Raji (cell line): ENCODE results near the gene LGALS7.

Experiments used
- POLR2A ChIP-seq: IDR thresholded peaks from 2 replicates; pipeline ENCODE4 v1.6.1; 2011; ENCODE audit warnings: low read depth, low read length, control low read depth; ENCODE audit not compliant: insufficient read depth

LGALS7 gene

GRCh38 chr19:38774181-38774950 is 1.0 kb upstream of the LGALS7 start:
- no peak for TF ChIP-seq POLR2A

GRCh38 chr19:38769635-38770211 is 3.6 kb downstream of the LGALS7 start:
- no peak for TF ChIP-seq POLR2A

GRCh38 chr19:38766276-38767047 is 6.9 kb downstream of the LGALS7 start:
- no peak for TF ChIP-seq POLR2A

GRCh38 chr19:38765214-38765613 is 8.1 kb downstream of the LGALS7 start:
- TF ChIP-seq POLR2A = no peak

- TF ChIP-seq POLR2A = no peak
Measured at GRCh38 chr19:38763795-38764220, 9.5 kb downstream of the LGALS7 start.

GRCh38 chr19:38759590-38760003 is 13.7 kb downstream of the LGALS7 start:
- TF ChIP-seq POLR2A = no peak

- no peak for TF ChIP-seq POLR2A
Measured at GRCh38 chr19:38745316-38745715, 28.0 kb downstream of the LGALS7 start.

- TF ChIP-seq POLR2A = no peak
Measured at GRCh38 chr19:38744874-38745273, 28.4 kb downstream of the LGALS7 start.

- no peak for TF ChIP-seq POLR2A
Measured at GRCh38 chr19:38744298-38744681, 29.0 kb downstream of the LGALS7 start, which contains the start of gene CAPN12. Gene CAPN12 (minus strand): TSS chr19:38744474. CDS start chr19:38744165, 309 bp downstream.

GRCh38 chr19:38743394-38744297 is 29.7 kb downstream of the LGALS7 start:
- TF ChIP-seq POLR2A = no peak

GRCh38 chr19:38742906-38743305 is 30.4 kb downstream of the LGALS7 start:
- TF ChIP-seq POLR2A = no peak

- no peak for TF ChIP-seq POLR2A
Measured at GRCh38 chr19:38742296-38742695, 31.0 kb downstream of the LGALS7 start.

GRCh38 chr19:38741670-38742069 is 31.6 kb downstream of the LGALS7 start:
- no peak for TF ChIP-seq POLR2A

GRCh38 chr19:38740932-38741331 is 32.4 kb downstream of the LGALS7 start:
- TF ChIP-seq POLR2A = no peak

- TF ChIP-seq POLR2A = no peak
Measured at GRCh38 chr19:38740257-38740592, 33.1 kb downstream of the LGALS7 start.

- TF ChIP-seq POLR2A = no peak
Measured at GRCh38 chr19:38739440-38740256, 33.7 kb downstream of the LGALS7 start.
